ENCODE results near the gene PP2D1. TPM values are rescaled to one million over a fixed set of nuclear protein-coding genes. Genes with fewer than 3 reads are reported as not detected.

Gene PP2D1
- total and polyA plus RNA-seq, 9 of the 15 experiments (the other 6 are each of a cell fraction or from before 2014, with no cell fraction given): 0.07 to 0.10 TPM; not detected in 7

DNA sequence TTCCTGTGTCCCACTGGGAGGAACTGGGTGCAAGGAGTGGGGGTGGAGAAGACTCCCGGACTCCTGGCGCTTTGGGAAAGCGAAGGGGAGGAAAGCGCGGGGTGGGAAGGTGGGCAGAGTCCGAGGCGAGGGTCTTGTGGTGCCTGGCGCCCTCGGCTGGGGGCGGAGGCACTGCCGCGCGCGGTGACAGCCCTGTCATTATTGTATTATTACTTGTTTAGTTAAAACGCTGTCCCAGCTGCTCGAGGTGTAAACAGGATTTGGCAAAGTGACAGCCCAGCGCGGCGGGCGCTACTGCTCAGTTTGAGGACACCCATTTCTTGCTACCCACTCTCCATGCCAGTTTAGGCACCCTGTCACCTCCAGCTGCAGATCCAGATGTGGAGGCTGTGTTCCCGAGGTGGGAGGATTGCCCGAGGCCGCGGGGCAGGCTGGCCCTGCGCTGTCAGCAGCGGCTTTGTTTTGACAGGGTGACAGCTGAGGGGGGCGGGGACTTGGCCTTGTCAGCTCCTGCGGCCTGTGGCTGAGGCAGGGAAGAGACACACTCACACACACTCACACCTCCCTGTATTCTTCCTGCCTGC, 29.2 kb upstream of the PP2D1 start (continued):
- TF ChIP-seq, protein P1, sequence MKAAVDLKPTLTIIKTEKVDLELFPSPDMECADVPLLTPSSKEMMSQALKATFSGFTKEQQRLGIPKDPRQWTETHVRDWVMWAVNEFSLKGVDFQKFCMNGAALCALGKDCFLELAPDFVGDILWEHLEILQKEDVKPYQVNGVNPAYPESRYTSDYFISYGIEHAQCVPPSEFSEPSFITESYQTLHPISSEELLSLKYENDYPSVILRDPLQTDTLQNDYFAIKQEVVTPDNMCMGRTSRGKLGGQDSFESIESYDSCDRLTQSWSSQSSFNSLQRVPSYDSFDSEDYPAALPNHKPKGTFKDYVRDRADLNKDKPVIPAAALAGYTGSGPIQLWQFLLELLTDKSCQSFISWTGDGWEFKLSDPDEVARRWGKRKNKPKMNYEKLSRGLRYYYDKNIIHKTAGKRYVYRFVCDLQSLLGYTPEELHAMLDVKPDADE (conservative IDR thresholded peaks at IDR 0.05; ENCODE audit: control insufficient read depth, low read depth, low read length): peak; percentile 97
- TF ChIP-seq, protein P2, sequence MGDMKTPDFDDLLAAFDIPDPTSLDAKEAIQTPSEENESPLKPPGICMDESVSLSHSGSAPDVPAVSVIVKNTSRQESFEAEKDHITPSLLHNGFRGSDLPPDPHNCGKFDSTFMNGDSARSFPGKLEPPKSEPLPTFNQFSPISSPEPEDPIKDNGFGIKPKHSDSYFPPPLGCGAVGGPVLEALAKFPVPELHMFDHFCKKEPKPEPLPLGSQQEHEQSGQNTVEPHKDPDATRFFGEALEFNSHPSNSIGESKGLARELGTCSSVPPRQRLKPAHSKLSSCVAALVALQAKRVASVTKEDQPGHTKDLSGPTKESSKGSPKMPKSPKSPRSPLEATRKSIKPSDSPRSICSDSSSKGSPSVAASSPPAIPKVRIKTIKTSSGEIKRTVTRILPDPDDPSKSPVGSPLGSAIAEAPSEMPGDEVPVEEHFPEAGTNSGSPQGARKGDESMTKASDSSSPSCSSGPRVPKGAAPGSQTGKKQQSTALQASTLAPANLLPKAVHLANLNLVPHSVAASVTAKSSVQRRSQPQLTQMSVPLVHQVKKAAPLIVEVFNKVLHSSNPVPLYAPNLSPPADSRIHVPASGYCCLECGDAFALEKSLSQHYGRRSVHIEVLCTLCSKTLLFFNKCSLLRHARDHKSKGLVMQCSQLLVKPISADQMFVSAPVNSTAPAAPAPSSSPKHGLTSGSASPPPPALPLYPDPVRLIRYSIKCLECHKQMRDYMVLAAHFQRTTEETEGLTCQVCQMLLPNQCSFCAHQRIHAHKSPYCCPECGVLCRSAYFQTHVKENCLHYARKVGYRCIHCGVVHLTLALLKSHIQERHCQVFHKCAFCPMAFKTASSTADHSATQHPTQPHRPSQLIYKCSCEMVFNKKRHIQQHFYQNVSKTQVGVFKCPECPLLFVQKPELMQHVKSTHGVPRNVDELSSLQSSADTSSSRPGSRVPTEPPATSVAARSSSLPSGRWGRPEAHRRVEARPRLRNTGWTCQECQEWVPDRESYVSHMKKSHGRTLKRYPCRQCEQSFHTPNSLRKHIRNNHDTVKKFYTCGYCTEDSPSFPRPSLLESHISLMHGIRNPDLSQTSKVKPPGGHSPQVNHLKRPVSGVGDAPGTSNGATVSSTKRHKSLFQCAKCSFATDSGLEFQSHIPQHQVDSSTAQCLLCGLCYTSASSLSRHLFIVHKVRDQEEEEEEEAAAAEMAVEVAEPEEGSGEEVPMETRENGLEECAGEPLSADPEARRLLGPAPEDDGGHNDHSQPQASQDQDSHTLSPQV (IDR thresholded peaks at IDR 0.05): no peak
- TF ChIP-seq JUND (IDR thresholded peaks at IDR 0.05; ENCODE audit: borderline replicate concordance, low read depth, low read length) (peak; percentile 47; the same call in 1 of the 2 replicates), JUND (tag; IDR thresholded peaks at IDR 0.05; ENCODE audit: borderline replicate concordance, low read depth, low read length) (peak; percentile 28; the same call in 1 of the 3 replicates), FOXP1 (CRISPR knock-in tag; IDR thresholded peaks at IDR 0.05) (peak; percentile 85; the same call in 1 of the 2 replicates), NFYB (IDR thresholded peaks at IDR 0.05; ENCODE audit: extremely low read depth, insufficient read length) (no peak), RBBP5 (IDR thresholded peaks at IDR 0.05; ENCODE audit: borderline replicate concordance, insufficient read depth, low read length, poor library complexity, severe bottlenecking) (peak; percentile 26), HNRNPUL1 (IDR thresholded peaks at IDR 0.05; ENCODE audit: low read length) (no peak), ATF7 (IDR thresholded peaks at IDR 0.05) (peak; percentile 61), ZNF57 (CRISPR knock-in tag; IDR thresholded peaks at IDR 0.05) (no peak), TOE1 (IDR thresholded peaks at IDR 0.05; ENCODE audit: borderline replicate concordance) (0 out of 2 replicates have a peak, but pooled peaks have one; percentile 2), TOE1 (CRISPR knock-in tag; IDR thresholded peaks at IDR 0.05; ENCODE audit: borderline replicate concordance, low read depth) (no peak), MTA3 (IDR thresholded peaks at IDR 0.05; ENCODE audit: borderline replicate concordance) (peak; percentile 55; the same call in 1 of the 2 replicates)
- TF ChIP-seq, protein P3, sequence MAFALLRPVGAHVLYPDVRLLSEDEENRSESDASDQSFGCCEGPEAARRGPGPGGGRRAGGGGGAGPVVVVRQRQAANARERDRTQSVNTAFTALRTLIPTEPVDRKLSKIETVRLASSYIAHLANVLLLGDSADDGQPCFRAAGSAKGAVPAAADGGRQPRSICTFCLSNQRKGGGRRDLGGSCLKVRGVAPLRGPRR (CRISPR knock-in tag; IDR thresholded peaks at IDR 0.05): no peak

Data from K562 (cell line).